AG04449 (cell line): ENCODE measurements around the gene COL6A1.
"Not testable (repeated sequence)": the region's sequence is repeated elsewhere in the genome, so short reads cannot be mapped to it uniquely, and the experiment has no call there.

Source experiments
- CTCF ChIA-PET: fragments of 350-600 bp; formaldehyde crosslinking; extraction: SDS; loops from one replicate; lab custom pipeline; 2021; ENCODE audit warnings: antibody characterized with exemption; lab: Yijun Ruan, JAX
- POLR2A ChIA-PET: fragments of 400-600, 350-600 bp; formaldehyde crosslinking; extraction: SDS; loops from one replicate; lab custom pipeline; 2020; ENCODE audit warnings: antibody characterized with exemption, inconsistent platforms; lab: Yijun Ruan, JAX
- DNase-seq: peaks from one replicate; pipeline ENCODE4 v3.0.0-alpha.2; 2010; ENCODE audit warnings: low read depth, low spot score
- H3K4me3 ChIP-seq: 2 replicates; pipeline ENCODE4 v1.5.1; 2011; ENCODE audit warnings: low read depth, mild to moderate bottlenecking, control low read depth, low read length
- TF ChIP-seq, protein P1 (sequence below): IDR thresholded peaks from one replicate; pipeline ENCODE4 v1.5.1; 2011; ENCODE audit warnings: mild to moderate bottlenecking, moderate library complexity, low read length, control low read depth, inconsistent platforms; ENCODE audit not compliant: insufficient read depth; ENCODE audit errors: missing control alignments

COL6A1 gene

DNA sequence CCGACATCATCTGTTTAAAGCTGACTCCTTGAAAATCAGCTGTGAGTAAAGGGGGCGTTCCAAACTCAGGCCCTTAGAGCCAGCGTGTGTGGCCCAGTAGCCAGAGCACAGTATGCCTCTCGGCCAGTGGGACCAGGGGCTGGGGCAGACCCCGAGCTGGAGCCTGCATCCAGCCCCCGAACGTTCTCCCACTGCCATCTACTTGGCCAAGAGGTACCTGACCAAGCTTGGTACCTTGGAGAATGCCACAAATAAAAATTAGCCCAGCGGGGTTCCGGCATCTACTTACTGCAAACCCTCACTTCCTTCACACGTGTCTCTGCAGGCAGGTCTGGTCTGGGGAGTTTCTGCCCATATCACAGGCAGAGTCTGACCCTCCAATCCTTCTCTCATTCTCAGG is 59.6 kb downstream of the COL6A1 start:
- POLR2A ChIA-PET, result interaction anchor here (0.5 to 0.6 kb wide), 2 partner anchors 51 to 59 kb away, joined by 3 read pairs; no protein-coding TSS in a partner anchor
- CTCF ChIA-PET, result no interaction called here
- H3K4me3 ChIP-seq, result no peak overlapping the region
- TF ChIP-seq, protein P1, sequence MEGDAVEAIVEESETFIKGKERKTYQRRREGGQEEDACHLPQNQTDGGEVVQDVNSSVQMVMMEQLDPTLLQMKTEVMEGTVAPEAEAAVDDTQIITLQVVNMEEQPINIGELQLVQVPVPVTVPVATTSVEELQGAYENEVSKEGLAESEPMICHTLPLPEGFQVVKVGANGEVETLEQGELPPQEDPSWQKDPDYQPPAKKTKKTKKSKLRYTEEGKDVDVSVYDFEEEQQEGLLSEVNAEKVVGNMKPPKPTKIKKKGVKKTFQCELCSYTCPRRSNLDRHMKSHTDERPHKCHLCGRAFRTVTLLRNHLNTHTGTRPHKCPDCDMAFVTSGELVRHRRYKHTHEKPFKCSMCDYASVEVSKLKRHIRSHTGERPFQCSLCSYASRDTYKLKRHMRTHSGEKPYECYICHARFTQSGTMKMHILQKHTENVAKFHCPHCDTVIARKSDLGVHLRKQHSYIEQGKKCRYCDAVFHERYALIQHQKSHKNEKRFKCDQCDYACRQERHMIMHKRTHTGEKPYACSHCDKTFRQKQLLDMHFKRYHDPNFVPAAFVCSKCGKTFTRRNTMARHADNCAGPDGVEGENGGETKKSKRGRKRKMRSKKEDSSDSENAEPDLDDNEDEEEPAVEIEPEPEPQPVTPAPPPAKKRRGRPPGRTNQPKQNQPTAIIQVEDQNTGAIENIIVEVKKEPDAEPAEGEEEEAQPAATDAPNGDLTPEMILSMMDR, result no peak
- DNase-seq, result no peak

DNA sequence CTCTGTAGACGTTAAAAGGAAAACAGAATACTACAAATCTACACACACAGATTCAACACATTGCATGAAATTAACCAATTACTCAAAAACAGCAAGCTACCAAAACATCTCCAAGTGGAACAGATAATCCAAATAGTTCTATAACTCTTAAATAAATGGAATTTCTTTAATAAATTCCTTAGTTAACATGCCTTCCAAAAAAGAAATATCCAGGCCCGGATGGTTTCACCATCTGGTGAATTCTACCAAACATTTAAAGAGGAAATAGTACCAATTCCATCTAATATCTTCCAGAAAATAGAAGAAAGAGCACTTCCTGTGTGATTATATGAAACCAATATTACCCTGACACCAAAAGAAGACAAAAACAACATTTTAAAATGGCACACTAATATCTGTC is 63.6 kb downstream of the COL6A1 start:
- H3K4me3 ChIP-seq, result no peak overlapping the region
- DNase-seq, result no peak
- CTCF ChIA-PET, result interaction anchor here (0.8 to 1.2 kb wide), 4 partner anchors 71 to 98 kb away, joined by 3 to 4 read pairs (median 3); no protein-coding TSS in a partner anchor
- TF ChIP-seq, protein P1, result no peak
- POLR2A ChIA-PET, result interaction anchor here (1.2 kb wide), 1 partner anchor 16 kb away, joined by 4 read pairs; no protein-coding TSS in a partner anchor

DNA sequence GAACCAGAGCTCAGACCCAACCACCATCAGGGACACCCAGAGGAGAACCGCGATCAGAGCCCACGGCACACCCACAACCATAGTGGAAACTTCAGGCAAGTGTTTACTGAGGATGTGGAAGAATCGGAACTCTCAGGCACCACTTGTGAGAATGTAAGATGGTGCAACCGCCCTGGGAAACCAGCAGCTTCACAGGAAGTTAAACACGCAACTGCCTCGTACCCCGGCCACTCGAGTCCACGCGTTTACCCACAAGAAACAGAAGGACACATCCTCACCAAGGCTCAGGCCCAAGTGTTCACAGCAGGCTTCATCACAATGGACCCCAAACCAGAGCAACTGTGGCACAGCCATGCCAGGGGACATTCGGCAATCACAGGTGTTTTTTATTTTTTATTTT is 64.9 kb downstream of the COL6A1 start:
- no peak for DNase-seq
- CTCF ChIA-PET, result interaction anchor here (1.0 to 1.3 kb wide), 4 partner anchors 9 to 75 kb away, joined by 3 to 6 read pairs (median 4); no protein-coding TSS in a partner anchor
- POLR2A ChIA-PET, result interaction anchor here (0.5 to 1.2 kb wide), 3 partner anchors 14 to 52 kb away, joined by 3 to 4 read pairs (median 3); no protein-coding TSS in a partner anchor
- TF ChIP-seq, protein P1, result no peak
- no peak overlapping the region for H3K4me3 ChIP-seq

DNA sequence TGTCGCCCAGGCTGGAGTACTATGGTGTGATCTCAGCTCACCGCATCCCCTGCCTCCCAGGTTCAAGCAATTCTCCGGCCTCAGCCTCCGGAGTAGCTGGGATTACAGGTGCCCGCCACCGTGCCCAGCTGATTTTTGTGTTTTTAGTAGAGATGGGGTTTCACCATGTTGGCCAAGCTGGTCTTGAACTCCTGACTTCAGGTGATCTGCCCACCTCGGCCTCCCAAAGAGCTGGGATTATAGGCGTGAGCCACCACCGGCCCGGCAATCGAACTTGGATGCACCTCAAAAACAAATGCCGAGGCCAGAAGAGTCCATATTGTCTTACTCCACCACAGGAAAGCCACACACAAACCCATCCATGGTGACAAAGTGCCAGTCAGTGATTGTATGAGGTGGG is 65.3 kb downstream of the COL6A1 start:
- POLR2A ChIA-PET, DNase-seq, H3K4me3 ChIP-seq: not testable (repeated sequence)
- CTCF ChIA-PET, result interaction anchor here (1.0 to 1.3 kb wide), 2 partner anchors 9 to 74 kb away, joined by 5 to 6 read pairs; no protein-coding TSS in a partner anchor

DNA sequence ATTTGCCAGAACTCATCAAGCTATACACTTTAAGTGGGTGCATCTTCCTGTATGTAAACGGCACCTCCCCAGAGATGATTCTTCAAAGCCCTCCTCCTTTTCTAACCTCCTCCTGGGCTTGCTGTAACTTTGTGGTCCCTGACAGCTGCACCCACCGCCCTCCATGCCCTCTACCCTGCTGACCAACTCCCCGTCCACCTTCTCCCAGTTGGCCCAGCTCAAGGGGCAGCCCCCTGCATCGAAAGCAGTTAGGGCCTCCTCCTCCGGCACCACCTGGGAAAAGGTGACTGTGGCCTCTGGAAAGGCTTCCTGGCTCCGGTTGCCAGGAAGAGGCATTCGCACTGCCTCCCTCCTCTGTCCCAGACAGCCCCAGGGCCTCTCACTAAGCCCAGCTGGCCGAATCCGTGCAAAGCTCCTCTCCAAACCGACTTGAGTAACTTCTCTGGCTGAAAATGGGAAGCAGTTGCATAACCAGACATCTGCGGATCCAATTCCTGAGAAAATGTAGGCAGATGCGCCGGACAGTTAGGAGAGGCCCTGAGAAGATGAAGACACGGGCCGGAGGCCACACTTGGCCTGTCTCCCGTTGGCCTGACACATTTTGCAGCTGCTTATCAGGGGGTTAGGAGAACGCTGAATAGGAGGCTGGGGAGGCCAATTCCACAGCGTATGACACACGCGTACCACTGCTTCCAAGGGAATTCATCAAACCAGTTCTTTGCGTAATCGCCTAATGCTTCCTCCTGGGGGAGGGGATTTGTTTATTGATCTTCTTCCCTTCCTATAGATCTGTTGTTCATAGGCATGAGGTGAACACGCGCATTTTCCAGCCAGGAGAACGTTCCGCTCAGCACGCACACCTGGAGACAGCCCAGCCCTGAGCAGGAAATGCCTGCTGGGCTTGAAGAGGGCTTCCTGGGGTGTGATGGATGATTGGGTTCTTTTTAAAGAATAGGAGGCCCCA is 67.6 kb downstream of the COL6A1 start:
- TF ChIP-seq, protein P1, result no peak
- CTCF ChIA-PET, result no interaction called here
- H3K4me3 ChIP-seq, result no peak overlapping the region
- POLR2A ChIA-PET, result interaction anchor here (0.6 to 1.5 kb wide), 23 partner anchors 10 to 76 kb away, joined by 3 to 9 read pairs (median 4); partner anchors contain the start of gene COL6A1
- DNase-seq, result peak; percentile 100

DNA sequence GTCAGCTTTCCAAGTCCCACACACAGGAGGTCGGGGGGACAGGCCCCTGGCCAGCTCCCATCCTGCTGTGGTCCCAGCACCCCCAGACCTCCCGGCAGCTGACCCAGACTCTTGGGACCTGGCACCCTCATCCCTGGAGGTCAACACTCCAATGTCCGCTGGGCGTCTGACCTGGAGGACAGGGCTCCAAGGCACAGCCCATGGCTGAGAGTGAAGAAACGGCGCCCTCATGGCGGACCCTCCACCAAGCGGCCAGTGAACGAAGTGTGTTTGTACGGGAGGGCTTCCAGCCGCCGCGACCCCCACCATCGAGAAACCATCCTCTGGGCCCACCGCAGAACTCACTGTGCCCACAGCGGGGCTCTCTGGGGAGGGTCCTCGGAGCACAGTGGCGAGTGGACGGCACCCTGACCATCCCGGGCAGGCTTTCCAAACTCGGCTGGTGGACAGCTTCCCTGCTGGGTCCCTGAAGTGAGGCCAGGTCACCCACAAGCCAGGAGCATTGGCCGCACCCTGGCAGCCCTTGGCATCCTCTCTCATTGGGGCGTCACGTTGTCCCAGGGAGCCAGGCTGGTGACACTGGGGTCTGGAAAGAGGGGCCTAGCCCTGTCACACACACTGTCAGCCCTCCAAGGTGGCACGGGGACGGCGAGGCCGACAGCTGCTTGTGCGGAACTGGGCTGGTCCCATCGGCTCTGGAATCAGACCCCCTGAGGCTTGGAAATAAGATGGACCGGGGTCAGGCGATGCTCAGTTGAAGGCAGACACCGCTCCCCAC is 68.5 kb downstream of the COL6A1 start:
- CTCF ChIA-PET, result no interaction called here
- H3K4me3 ChIP-seq, result no peak overlapping the region
- TF ChIP-seq, protein P1, result no peak
- no peak for DNase-seq
- POLR2A ChIA-PET, result interaction anchor here (0.8 to 1.5 kb wide), 10 partner anchors 11 to 71 kb away, joined by 3 to 9 read pairs (median 4); partner anchors contain the start of gene COL6A1
